H1 (cell line): ENCODE data around the gene PITRM1. TPM values are rescaled to one million over a fixed set of nuclear protein-coding genes. Genes with fewer than 3 reads are reported as not detected.

ENCODE experiments used
- CTCF ChIA-PET: fragments of 300-600 bp; sonication (Branson Sonifier 250); formaldehyde crosslinking; loops from one replicate; lab custom pipeline; 2021; ENCODE audit not compliant: partially characterized antibody; lab: Charles Lee
- POLR2A ChIA-PET: fragments of 300-600 bp; sonication (Branson Sonifier 250); formaldehyde crosslinking; loops from one replicate; lab custom pipeline; 2021; ENCODE audit warnings: inconsistent platforms; ENCODE audit not compliant: partially characterized antibody; lab: Charles Lee
- DNase-seq, 2 experiments: peaks; one replicate each; pipeline versions ENCODE4 v3.0.0 to v3.0.0-alpha.2; 2010 to 2022; ENCODE audit warnings: low spot score in 2 of 2, low read depth in 1 of 2, mixed read lengths in 1 of 2
- FAIRE-seq: peaks from 2 replicates; lab custom pipeline; 2011; peaks lifted over from hg19 to GRCh38; lab: Jason Lieb, UNC
- H2AFZ ChIP-seq: 2 replicates; pipeline ENCODE4 v1.8.1; 2012; ENCODE audit warnings: low read length, inconsistent platforms
- H2AK5ac ChIP-seq: 2 replicates; pipeline ENCODE4 v1.6.1; 2013; ENCODE audit warnings: low read depth, low read length
- H2BK120ac ChIP-seq: replicated peaks from 2 replicates; pipeline ENCODE3; 2013; ENCODE audit warnings: low read depth, low read length, inconsistent platforms
- H2BK12ac ChIP-seq: 2 replicates; pipeline ENCODE4 v1.6.1; 2013; ENCODE audit warnings: low read depth, low read length
- H2BK15ac ChIP-seq: 2 replicates; pipeline ENCODE4 v1.6.1; 2013; ENCODE audit warnings: low read length
- H2BK20ac ChIP-seq: 2 replicates; pipeline ENCODE4 v1.6.1; 2013; ENCODE audit warnings: low read length
- H2BK5ac ChIP-seq: 2 replicates; pipeline ENCODE4 v1.6.1; 2013; ENCODE audit warnings: low read depth, low read length
- H3K14ac ChIP-seq: 2 replicates; pipeline ENCODE4 v1.6.1; 2013; ENCODE audit warnings: inconsistent platforms; ENCODE audit not compliant: insufficient read length
- H3K18ac ChIP-seq: 2 replicates; pipeline ENCODE4 v1.6.1; 2013; ENCODE audit warnings: low read length; ENCODE audit errors: extremely low read depth
- H3K23ac ChIP-seq: 2 replicates; pipeline ENCODE4 v1.6.1; 2013; ENCODE audit warnings: inconsistent platforms; ENCODE audit not compliant: insufficient read length
- H3K23me2 ChIP-seq: 2 replicates; pipeline ENCODE4 v1.6.1; 2013; ENCODE audit warnings: low read depth, low read length
- H3K27ac ChIP-seq: 2 replicates; pipeline ENCODE4 v1.6.1; 2011; ENCODE audit warnings: low read depth, low read length, inconsistent platforms
- H3K27me3 ChIP-seq, 4 experiments: replicated peaks in 1 of 4; 1 replicate in 1 of 4; 2 replicates in 3 of 4; pipeline versions ENCODE4 v1.6.1 to v1.8.1; 2011 to 2013; ENCODE audit warnings: low read length in 3 of 4, mild to moderate bottlenecking in 3 of 4, inconsistent platforms in 2 of 4, mixed read lengths in 2 of 4, moderate library complexity in 1 of 4; ENCODE audit not compliant: control insufficient read depth in 3 of 4, insufficient read depth in 3 of 4; ENCODE audit errors: extremely low read depth in 1 of 4
- H3K36me3 ChIP-seq, 4 experiments: 2 replicates each; pipeline versions ENCODE4 v1.6.1 to v1.8.1; 2011 to 2013; ENCODE audit warnings: mild to moderate bottlenecking in 4 of 4, low read length in 3 of 4, moderate library complexity in 2 of 4, control low read depth in 1 of 4, inconsistent platforms in 1 of 4; ENCODE audit not compliant: insufficient read depth in 4 of 4, control insufficient read depth in 2 of 4
- H3K4ac ChIP-seq: replicated peaks from 2 replicates; pipeline ENCODE3; 2013; ENCODE audit warnings: low read length, low read depth, mixed read lengths, inconsistent platforms; ENCODE audit not compliant: insufficient read length
- H3K4me1 ChIP-seq, 4 experiments: replicated peaks in 1 of 4; 1 replicate in 1 of 4; 2 replicates in 3 of 4; pipeline versions ENCODE4 v1.6.1 to v1.8.1; 2011 to 2013; ENCODE audit warnings: low read length in 3 of 4, inconsistent platforms in 2 of 4, mixed read lengths in 1 of 4; ENCODE audit not compliant: insufficient read depth in 4 of 4, control insufficient read depth in 3 of 4
- H3K4me2 ChIP-seq, 2 experiments: 2 replicates each; pipeline versions ENCODE4 v1.6.1 to v1.8.1; 2011 to 2013; ENCODE audit warnings: low read depth in 2 of 2, low read length in 2 of 2, control low read depth in 1 of 2, inconsistent platforms in 1 of 2, mild to moderate bottlenecking in 1 of 2; ENCODE audit not compliant: insufficient read depth in 1 of 2
- H3K4me3 ChIP-seq, 4 experiments: fragments of 200-600, 300-600 bp in 1 of 4; sonication (generic), shearing (Covaris generic), sonication (Bioruptor Twin) in 1 of 4; 2 replicates each; pipeline versions ENCODE4 v1.5.1 to v1.8.1; 2011 to 2016; ENCODE audit warnings: low read length in 4 of 4, low read depth in 3 of 4, control low read depth in 2 of 4, inconsistent platforms in 2 of 4, mild to moderate bottlenecking in 2 of 4, mixed read lengths in 1 of 4, moderate library complexity in 1 of 4; ENCODE audit not compliant: insufficient read depth in 2 of 4; ENCODE audit errors: extremely low read depth in 1 of 4
- H3K56ac ChIP-seq: replicated peaks from 2 replicates; pipeline ENCODE3; 2013; ENCODE audit warnings: low read depth, mild to moderate bottlenecking, mixed read lengths, low read length, inconsistent platforms; ENCODE audit not compliant: insufficient read length
- H3K79me1 ChIP-seq: 2 replicates; pipeline ENCODE4 v1.6.1; 2013; ENCODE audit warnings: low read depth, low read length, control low read depth
- H3K79me2 ChIP-seq, 2 experiments: 2 replicates each; pipeline versions ENCODE4 v1.6.1 to v1.8.1; 2012 to 2013; ENCODE audit warnings: low read length in 2 of 2, mild to moderate bottlenecking in 2 of 2, inconsistent platforms in 1 of 2; ENCODE audit not compliant: insufficient read depth in 2 of 2, control insufficient read depth in 1 of 2
- H3K9ac ChIP-seq, 4 experiments: replicated peaks in 1 of 4; 1 replicate in 1 of 4; 2 replicates in 3 of 4; pipeline versions ENCODE4 v1.6.1 to v1.8.1; 2011 to 2013; ENCODE audit warnings: low read depth in 3 of 4, low read length in 3 of 4, control low read depth in 2 of 4, mild to moderate bottlenecking in 2 of 4, moderate library complexity in 2 of 4, inconsistent platforms in 1 of 4; ENCODE audit errors: extremely low read depth in 1 of 4
- H3K9me3 ChIP-seq, 2 experiments: 2 replicates each; pipeline versions ENCODE4 v1.6.1 to v1.8.1; 2012 to 2013; ENCODE audit warnings: mild to moderate bottlenecking in 2 of 2, moderate library complexity in 2 of 2, control low read depth in 1 of 2, inconsistent platforms in 1 of 2, low read depth in 1 of 2, low read length in 1 of 2, mixed read lengths in 1 of 2; ENCODE audit not compliant: insufficient read depth in 2 of 2
- H4K20me1 ChIP-seq, 2 experiments: replicated peaks in 1 of 2; 2 replicates each; pipeline versions ENCODE3 to v1.8.1; 2011 to 2013; ENCODE audit warnings: inconsistent platforms in 2 of 2, low read length in 2 of 2, mild to moderate bottlenecking in 1 of 2; ENCODE audit not compliant: insufficient read depth in 2 of 2, control insufficient read depth in 1 of 2
- H4K5ac ChIP-seq: 2 replicates; pipeline ENCODE4 v1.6.1; 2013; ENCODE audit warnings: low read length, low read depth, mixed read lengths, inconsistent platforms; ENCODE audit not compliant: insufficient read length
- H4K8ac ChIP-seq: 2 replicates; pipeline ENCODE4 v1.8.0; 2013; ENCODE audit warnings: mild to moderate bottlenecking, moderate library complexity, low read length, inconsistent platforms; ENCODE audit not compliant: insufficient read depth; ENCODE audit errors: extremely low read depth
- H4K91ac ChIP-seq: replicated peaks from 2 replicates; pipeline ENCODE3; 2013; ENCODE audit warnings: low read length, mixed read lengths, inconsistent platforms; ENCODE audit not compliant: insufficient read length
- EGR1 ChIP-seq: IDR thresholded peaks from 2 replicates; pipeline ENCODE4 v1.6.1; 2011; ENCODE audit warnings: low read depth, low read length, borderline replicate concordance
- ZNF274 ChIP-seq: IDR thresholded peaks from 2 replicates; pipeline ENCODE4 v1.7.0; 2012; ENCODE audit warnings: low read length, borderline replicate concordance; ENCODE audit errors: extremely low read depth
- WGBS, 2 experiments: shearing (Covaris generic) in 1 of 2; methylation state at CpG; one replicate each; pipeline versions ENCODE4 v1.1.6 to v1.1.7; 2013 to 2015; ENCODE audit warnings: low lambda C conversion rate in 2 of 2, mixed read lengths in 2 of 2, inconsistent platforms in 1 of 2, low coverage in 1 of 2, missing lambda C conversion rate in 1 of 2; ENCODE audit not compliant: insufficient replicate concordance in 2 of 2, insufficient coverage in 1 of 2, insufficient read length in 1 of 2; ENCODE audit errors: extremely low coverage in 1 of 2, missing lambda C conversion rate in 1 of 2; 5-methylcytosine and 5-hydroxymethylcytosine counted together
- polyA plus RNA-seq, 7 experiments: library from polyadenylated mRNA; depleted of rRNA in 3 of 7; stranded (reverse) in 5 of 7; unstranded in 2 of 7; fragments of >200 nt in 5 of 7; fragments of 200-250 nt in 2 of 7; gene quantifications; 1 replicate in 5 of 7; 2 replicates in 1 of 7; 4 replicates in 1 of 7; pipeline versions ENCODE4 v1.2.1 to v1.2.3, GENCODE V29; 2011 to 2013; ENCODE audit warnings: missing spikeins in 2 of 7, mixed read lengths in 2 of 7
- total RNA-seq: library from RNA; stranded (reverse); fragmentation: NEBNext Ultra II Directional; extraction: Animal tissue kit (Norgen Biotek cat#: 25700); gene quantifications from 2 replicates; pipeline ENCODE4 v1.2.1, GENCODE V29; 2021

The PITRM1 gene
- total and polyA plus RNA-seq, 2 of the 8 experiments (the other 6 are each of a cell fraction or from before 2014, with no cell fraction given): 18.6 to 31.5 TPM

DNA sequence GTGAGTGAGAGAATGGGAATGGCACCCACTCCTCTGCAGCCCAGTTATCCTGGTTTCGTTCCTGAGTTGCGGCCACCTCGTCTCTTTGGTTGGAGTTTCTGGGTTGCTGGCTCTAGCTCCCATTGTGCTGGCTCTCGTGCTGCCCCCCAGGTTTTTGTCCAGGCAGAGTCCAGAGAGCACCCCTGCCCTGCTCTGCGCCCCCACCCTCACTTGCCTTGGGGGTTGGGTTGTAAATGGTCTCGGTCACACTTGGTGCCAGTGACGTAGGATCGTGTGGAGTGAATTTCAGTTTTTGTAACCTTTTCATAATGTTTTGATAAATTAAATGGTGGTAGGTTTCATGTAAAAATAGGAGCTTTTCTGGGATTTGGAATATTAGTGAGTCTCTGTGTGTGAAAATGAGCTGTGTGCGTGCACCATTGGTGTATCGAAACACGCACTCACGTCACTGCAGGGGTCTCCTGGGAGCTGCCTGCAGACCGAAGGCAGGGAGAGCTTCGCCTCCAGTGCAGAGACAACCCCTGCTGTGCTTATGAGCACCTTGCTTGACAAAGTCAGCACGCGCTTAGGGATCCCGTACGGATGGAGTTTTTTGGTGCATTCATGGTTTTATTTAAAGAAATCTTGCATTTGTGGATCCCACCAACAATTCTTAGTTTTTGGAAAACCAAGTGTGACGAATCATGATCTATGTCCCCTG is 72.3 kb downstream of the PITRM1 start:
- TF ChIP-seq EGR1: no peak
- TF ChIP-seq ZNF274: no peak
- Histone ChIP-seq H2BK120ac (no peak overlapping the region), H4K5ac (no peak overlapping the region), H3K79me1 (peaks cover 8% of the 10 kb centered on the region), H3K9me3 (no peaks in the 10 kb centered on the region), H3K27me3 (no peaks in the 10 kb centered on the region), H3K79me2 (peaks cover 0 to 43% of the 10 kb centered on the region in 2 experiments; a peak in 3 of 4 replicates), H3K9ac (no peak overlapping the region), H3K36me3 (peaks cover 8 to 60% (median 32%) of the 10 kb centered on the region in 4 experiments), H2AK5ac (no peak overlapping the region), H2BK12ac (no peak overlapping the region), H3K14ac (no peak overlapping the region), H3K23me2 (peaks cover 4% of the 10 kb centered on the region; the same call in 1 of the 2 replicates), H3K18ac (no peak overlapping the region), H4K91ac (no peak overlapping the region), H2BK15ac (no peak overlapping the region), H3K4me1 (peaks cover 0 to 4% (median 0%) of the 10 kb centered on the region in 4 experiments; a peak in 1 of 7 replicates), H3K23ac (no peak overlapping the region), H3K56ac (peak overlapping the region; percentile 62), H3K4me2 (no peak overlapping the region), H3K4ac (no peak overlapping the region), H3K27ac (no peak overlapping the region), H2AFZ (no peak overlapping the region), H4K8ac (peak overlapping the region; percentile 28; the same call in 1 of the 2 replicates), H2BK5ac (no peak overlapping the region; the same call in 1 of the 2 replicates), H2BK20ac (no peak overlapping the region), H3K4me3 (no peak overlapping the region), H4K20me1 (peaks cover 3 to 23% of the 10 kb centered on the region in 2 experiments)
- ChIA-PET CTCF (interaction anchor here (0.6 to 1.7 kb wide), 6 partner anchors 17 to 291 kb away, joined by 3 to 9 read pairs (median 3); no protein-coding TSS in a partner anchor), POLR2A (interaction anchor here (1.7 to 3.7 kb wide), 2 partner anchors 8 to 13 kb away, joined by 7 to 18 read pairs; no protein-coding TSS in a partner anchor)
- 95% methylated on average over 19 of the region's 19 CpGs; no CpG with 5 or more reads in 1 of the 2 experiments for WGBS, 2 experiments
- DNase-seq (no peak), FAIRE-seq (no peak)
